Measurements from ENCODE around the gene PLCXD1.
"Not testable (repeated sequence)": the region's sequence is repeated elsewhere in the genome, so short reads cannot be mapped to it uniquely, and the experiment has no call there.

Gene PLCXD1

DNA sequence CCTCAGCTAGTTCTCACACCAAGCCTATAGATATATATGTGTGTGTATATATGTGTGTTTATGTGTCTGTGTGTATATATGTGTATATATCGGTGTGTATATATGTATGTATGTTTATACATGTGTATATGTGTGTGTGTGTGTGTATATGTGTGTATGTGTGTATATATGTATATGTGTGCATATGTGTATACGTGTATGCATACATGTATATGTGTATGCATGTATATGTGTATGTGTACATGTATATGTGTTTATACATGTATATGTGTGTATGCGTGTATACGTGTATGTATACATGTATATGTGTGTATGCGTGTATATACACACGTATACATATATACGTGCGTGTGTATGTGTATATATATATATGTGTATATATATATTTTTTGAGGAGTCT lies 19.2 kb downstream of the PLCXD1 start:
- DNase-seq (ENCODE audit: low read depth) = no peak
- in situ Hi-C loops (cut with HindIII; ENCODE audit: low sequenced_read_pairs) = no loop called here
- H3K4me3 ChIP-seq (ENCODE audit: low read depth, low read length) = no peak overlapping the region
- TF ChIP-seq CTCF (IDR thresholded peaks at IDR 0.05; ENCODE audit: low read depth, low read length, missing control alignments) = no peak

DNA sequence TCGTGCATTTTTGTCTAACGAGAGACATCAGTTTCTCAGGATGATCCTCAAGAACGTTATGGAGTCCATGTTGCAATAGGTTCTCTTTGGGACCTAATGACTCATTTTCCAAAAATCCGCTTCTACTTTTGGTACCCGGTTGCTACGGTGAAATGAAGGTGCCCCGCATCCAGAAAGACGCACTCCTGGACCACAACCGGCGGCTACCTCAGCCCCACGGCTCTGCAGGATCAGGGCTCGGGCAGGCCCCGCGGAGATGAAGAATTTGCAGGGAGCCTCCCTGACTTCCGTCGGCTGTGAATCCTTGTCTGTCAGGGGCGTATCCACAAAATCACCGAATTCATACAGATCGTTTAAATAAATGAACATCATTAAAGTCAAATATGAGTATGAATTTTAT lies 21.8 kb downstream of the PLCXD1 start:
- in situ Hi-C loops (cut with HindIII; ENCODE audit: low sequenced_read_pairs) = no loop called here
- no peak overlapping the region for H3K4me3 ChIP-seq (ENCODE audit: low read depth, low read length)
- TF ChIP-seq CTCF (IDR thresholded peaks at IDR 0.05; ENCODE audit: low read depth, low read length, missing control alignments) = no peak
- no peak for DNase-seq (ENCODE audit: low read depth)

- H3K4me3 ChIP-seq (ENCODE audit: low read depth, low read length); in situ Hi-C loops (cut with HindIII; ENCODE audit: low sequenced_read_pairs); DNase-seq (ENCODE audit: low read depth): not testable (repeated sequence)
These were observed 24.8 kb downstream of the PLCXD1 start for GRCh38 chrX:305781-306613.

DNA sequence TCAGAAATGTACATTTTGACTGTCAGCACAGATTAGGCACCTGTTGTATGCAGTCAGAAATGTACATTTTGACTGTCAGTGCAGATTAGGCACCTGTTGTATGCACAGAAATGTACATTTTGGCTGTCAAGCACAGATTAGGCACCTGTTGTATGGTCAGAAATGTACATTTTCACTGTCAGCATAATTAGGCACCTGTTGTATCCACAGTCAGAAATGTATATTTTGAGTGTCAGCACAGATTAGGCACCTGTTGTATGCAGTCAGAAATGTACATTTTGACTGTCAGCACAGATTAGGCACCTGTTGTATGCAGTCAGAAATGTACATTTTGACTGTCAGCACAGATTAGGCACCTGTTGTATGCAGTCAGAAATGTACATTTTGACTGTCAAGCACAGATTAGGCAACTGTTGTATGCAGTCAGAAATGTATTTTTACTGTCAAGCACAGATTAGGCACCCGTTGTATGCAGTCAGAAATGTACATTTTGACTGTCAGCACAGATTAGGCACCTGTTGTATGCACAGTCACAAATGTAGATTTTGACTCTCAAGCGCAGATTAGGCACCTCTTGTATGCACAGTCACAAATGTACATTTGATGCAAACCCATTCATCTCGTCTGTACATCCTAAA lies 25.6 kb downstream of the PLCXD1 start:
- H3K4me3 ChIP-seq (ENCODE audit: low read depth, low read length); DNase-seq (ENCODE audit: low read depth); in situ Hi-C loops (cut with HindIII; ENCODE audit: low sequenced_read_pairs): not testable (repeated sequence)

GRCh38 chrX:307261-308111 lies 26.3 kb downstream of the PLCXD1 start:
- DNase-seq (ENCODE audit: low read depth) = no peak
- in situ Hi-C loops (cut with HindIII; ENCODE audit: low sequenced_read_pairs) = no loop called here
- no peak for TF ChIP-seq CTCF (IDR thresholded peaks at IDR 0.05; ENCODE audit: low read depth, low read length, missing control alignments)
- no peak overlapping the region for H3K4me3 ChIP-seq (ENCODE audit: low read depth, low read length)

DNA sequence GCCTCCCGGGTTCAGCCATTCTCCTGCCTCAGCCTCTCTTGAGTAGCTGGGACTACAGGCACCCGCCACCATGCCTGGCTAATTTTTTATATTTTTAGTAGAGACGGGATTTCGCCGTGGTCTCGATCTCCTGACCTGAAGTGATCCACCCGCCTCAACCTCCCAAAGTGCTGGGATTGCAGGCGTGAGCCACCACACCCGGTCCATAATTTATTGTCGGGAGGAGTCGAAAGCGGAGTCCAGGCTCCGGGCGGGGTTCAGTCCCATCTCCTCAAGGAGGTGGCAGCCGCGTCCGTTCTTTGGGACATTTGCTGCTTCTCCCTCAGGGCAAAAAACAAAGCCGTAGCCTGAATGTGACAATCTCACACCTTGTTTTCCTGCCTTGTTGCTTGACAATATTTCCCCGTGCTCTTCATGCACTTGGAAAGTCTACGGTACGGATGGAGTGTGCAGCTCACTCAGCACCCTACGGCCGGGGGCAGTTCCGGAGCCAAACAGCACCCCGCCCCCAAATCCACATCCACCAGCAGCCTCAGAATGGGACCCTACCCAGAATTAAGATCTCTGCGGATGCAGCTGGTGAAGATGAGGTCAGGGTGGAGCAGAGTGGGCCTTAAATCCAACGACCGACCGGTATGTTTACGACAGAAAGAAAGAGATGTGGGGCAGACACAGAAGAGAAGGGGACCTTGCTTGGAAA lies 27.8 kb downstream of the PLCXD1 start:
- no peak for TF ChIP-seq CTCF (IDR thresholded peaks at IDR 0.05; ENCODE audit: low read depth, low read length, missing control alignments)
- no peak for DNase-seq (ENCODE audit: low read depth)
- no peak overlapping the region for H3K4me3 ChIP-seq (ENCODE audit: low read depth, low read length)
- in situ Hi-C loops (cut with HindIII; ENCODE audit: low sequenced_read_pairs) = no loop called here

DNA sequence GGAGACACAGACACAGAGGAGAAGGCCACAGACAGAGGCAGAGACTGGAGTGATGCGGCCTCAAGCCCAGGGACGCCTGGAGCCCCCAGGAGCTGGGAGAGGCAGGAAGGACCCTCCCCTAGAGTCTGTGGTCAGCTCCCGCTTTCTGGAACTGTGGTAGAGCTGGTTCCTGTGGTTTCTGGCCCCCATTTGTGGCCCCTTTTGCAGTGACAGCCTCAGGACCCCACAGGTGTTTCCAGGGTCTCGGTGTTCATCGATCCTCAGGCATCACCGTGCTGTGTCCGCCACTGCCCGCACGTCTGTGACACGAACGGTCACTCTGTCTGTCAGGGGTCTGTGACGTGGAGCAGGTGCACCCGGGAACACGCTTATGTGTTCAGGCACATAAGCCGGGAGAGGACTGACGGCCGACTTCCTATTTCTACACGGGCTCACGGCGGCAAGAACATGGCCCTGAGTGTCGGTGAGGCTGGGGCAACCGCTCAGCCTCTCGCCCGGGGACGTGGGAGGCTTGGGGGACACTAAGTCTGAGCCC lies 29.5 kb downstream of the PLCXD1 start:
- no peak for DNase-seq (ENCODE audit: low read depth)
- no peak for TF ChIP-seq CTCF (IDR thresholded peaks at IDR 0.05; ENCODE audit: low read depth, low read length, missing control alignments)
- in situ Hi-C loops (cut with HindIII; ENCODE audit: low sequenced_read_pairs) = no loop called here
- H3K4me3 ChIP-seq (ENCODE audit: low read depth, low read length) = no peak overlapping the region

All from astrocyte of the cerebellum (primary cell).